WI38 (cell line): ENCODE measurements around the gene WARS2.
A peak's percentile ranks its signal among the peaks of the same experiment; 100 is the strongest.

Source experiments
- H3K4me3 ChIP-seq: 2 replicates; pipeline ENCODE4 v1.5.1; 2011; ENCODE audit warnings: low read depth, mild to moderate bottlenecking, control low read depth, low read length
- CTCF ChIP-seq: IDR thresholded peaks from 2 replicates; pipeline ENCODE4 v1.5.1; 2012; ENCODE audit warnings: low read depth, mild to moderate bottlenecking, control low read depth, low read length

Gene WARS2

GRCh38 chr1:119084798-119085197 lies 55.7 kb downstream of the WARS2 start:
- no peak for TF ChIP-seq CTCF
- H3K4me3 ChIP-seq, result no peak overlapping the region

DNA sequence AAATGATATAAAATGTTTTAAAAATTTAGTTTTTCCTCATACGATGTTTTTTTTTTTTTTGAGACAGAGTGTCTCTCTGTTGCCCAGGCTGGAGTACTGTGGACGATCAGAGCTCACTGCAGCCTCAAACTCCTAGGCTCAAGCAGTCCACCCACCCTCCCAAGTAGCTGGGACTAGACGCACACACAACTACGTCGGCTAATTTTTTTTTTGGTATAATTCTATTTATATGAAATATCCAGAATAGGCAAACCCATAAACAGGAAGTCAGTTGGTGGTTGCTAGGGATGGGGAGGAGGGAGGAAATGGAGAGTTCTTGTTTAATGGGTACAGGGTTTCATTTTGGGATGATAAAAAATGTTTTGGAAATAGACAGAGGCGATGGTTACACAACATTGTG lies 56.5 kb downstream of the WARS2 start:
- TF ChIP-seq CTCF, result no peak

GRCh38 chr1:119083479-119083878 lies 57.0 kb downstream of the WARS2 start:
- no peak for TF ChIP-seq CTCF

More for the DNA sequence above, 56.5 kb downstream of the WARS2 start:
- H3K4me3 ChIP-seq, result no peak overlapping the region

GRCh38 chr1:119081700-119082099 lies 58.8 kb downstream of the WARS2 start:
- no peak overlapping the region for H3K4me3 ChIP-seq
- TF ChIP-seq CTCF, result no peak

More at GRCh38 chr1:119083479-119083878, 57.0 kb downstream of the WARS2 start:
- no peak overlapping the region for H3K4me3 ChIP-seq

GRCh38 chr1:119081267-119081666 lies 59.2 kb downstream of the WARS2 start:
- H3K4me3 ChIP-seq, result no peak overlapping the region
- no peak for TF ChIP-seq CTCF

- TF ChIP-seq CTCF, result no peak
- H3K4me3 ChIP-seq, result peak overlapping the region; percentile 35
These were observed 59.9 kb downstream of the WARS2 start for GRCh38 chr1:119080586-119080985.

GRCh38 chr1:119079881-119080280 lies 60.6 kb downstream of the WARS2 start:
- no peak overlapping the region for H3K4me3 ChIP-seq
- TF ChIP-seq CTCF, result no peak
